Smooth muscle cell (in vitro differentiated cells): ENCODE measurements around the gene LARP1. TPM values are rescaled to one million over a fixed set of nuclear protein-coding genes. Genes with fewer than 3 reads are reported as not detected.

ENCODE experiments used
- DNase-seq: peaks from one replicate; lab custom pipeline; 2025; ENCODE audit not compliant: unreplicated experiment; lab: John Stamatoyannopoulos, UW
- H2AFZ ChIP-seq: fragments of 200-600 bp; sonication (generic); 2 replicates; pipeline ENCODE4 v1.6.0; 2016; ENCODE audit warnings: antibody characterized with exemption, low read depth, mild to moderate bottlenecking
- H3F3A ChIP-seq: fragments of 200-600 bp; sonication (generic); 2 replicates; pipeline ENCODE4 v1.6.0; 2017; ENCODE audit warnings: antibody characterized with exemption, low read depth
- H3K27ac ChIP-seq: fragments of 200-600 bp; sonication (generic); 2 replicates; pipeline ENCODE4 v1.5.1; 2016; ENCODE audit warnings: low read depth, mild to moderate bottlenecking
- H3K27me3 ChIP-seq: fragments of 200-600 bp; sonication (generic); 2 replicates; pipeline ENCODE4 v1.6.1; 2016; ENCODE audit warnings: low read depth, mild to moderate bottlenecking
- H3K36me3 ChIP-seq: fragments of 200-600 bp; sonication (generic); 2 replicates; pipeline ENCODE4 v1.5.1; 2016; ENCODE audit warnings: low read depth
- H3K4me1 ChIP-seq: fragments of 200-600 bp; sonication (generic); 2 replicates; pipeline ENCODE4 v1.5.1; 2016; ENCODE audit warnings: low read depth
- H3K4me2 ChIP-seq: fragments of 200-600 bp; sonication (generic); 2 replicates; pipeline ENCODE4 v1.6.0; 2016; ENCODE audit warnings: mild to moderate bottlenecking
- H3K4me3 ChIP-seq: fragments of 200-600 bp; sonication (generic); 2 replicates; pipeline ENCODE4 v1.5.1; 2016; ENCODE audit warnings: mild to moderate bottlenecking
- H3K79me2 ChIP-seq: fragments of 200-600 bp; sonication (generic); 2 replicates; pipeline ENCODE4 v1.6.0; 2016; ENCODE audit warnings: low read depth, mild to moderate bottlenecking
- H3K9ac ChIP-seq: fragments of 200-600 bp; sonication (generic); 2 replicates; pipeline ENCODE4 v1.6.0; 2016; ENCODE audit warnings: low read depth
- H3K9me3 ChIP-seq: fragments of 200-600 bp; sonication (generic); replicated peaks from 2 replicates; pipeline ENCODE4 v1.5.1; 2016; ENCODE audit warnings: low read depth
- H4K20me1 ChIP-seq: fragments of 200-600 bp; sonication (generic); 2 replicates; pipeline ENCODE4 v1.6.0; 2016; ENCODE audit warnings: low read depth
- CTCF ChIP-seq: fragments of 200-600 bp; sonication (generic); IDR thresholded peaks from 2 replicates; pipeline ENCODE4 v1.5.1; 2017; ENCODE audit warnings: borderline replicate concordance, mild to moderate bottlenecking, antibody characterized with exemption; ENCODE audit not compliant: insufficient read depth, poor library complexity, severe bottlenecking
- WGBS: methylation state at CpG from one replicate; pipeline ENCODE4 v1.1.7; 2016; ENCODE audit warnings: low lambda C conversion rate; 5-methylcytosine and 5-hydroxymethylcytosine counted together
- polyA plus RNA-seq: library from polyadenylated mRNA; unstranded; fragments of >200 nt; fragmentation: Nextera tagmentation; extraction: Ambion mirVana; gene quantifications from 2 replicates; pipeline ENCODE4 v1.2.1, GENCODE V29; 2016
- total RNA-seq: library from RNA; depleted of rRNA; stranded (reverse); fragments of >200 nt; gene quantifications from 2 replicates; pipeline ENCODE4 v1.2.3, GENCODE V29; 2014

Gene LARP1
- total and polyA plus RNA-seq, 2 experiments from 2014 or later: 31.3 to 44.9 TPM

- Histone ChIP-seq H4K20me1 (peaks cover 100% of the 10 kb centered on the region), H3K27me3 (no peaks in the 10 kb centered on the region), H3K4me3 (no peak overlapping the region), H2AFZ (no peak overlapping the region), H3F3A (no peaks in the 10 kb centered on the region), H3K9me3 (no peaks in the 10 kb centered on the region), H3K4me2 (no peak overlapping the region), H3K27ac (peak overlapping the region; percentile 27), H3K4me1 (peaks cover 38% of the 10 kb centered on the region), H3K36me3 (no peaks in the 10 kb centered on the region), H3K9ac (no peak overlapping the region), H3K79me2 (peaks cover 100% of the 10 kb centered on the region)
- no peak for DNase-seq
- TF ChIP-seq CTCF: no peak
- 71% methylated on average over 11 of the region's 11 CpGs for WGBS
These were observed 28.7 kb downstream of the LARP1 start for GRCh38 chr5:154783774-154784460.

GRCh38 chr5:154784856-154785255 is 29.7 kb downstream of the LARP1 start:
- WGBS: 96% methylated on average over 2 of the region's 2 CpGs
- Histone ChIP-seq H3K79me2 (peaks cover 100% of the 10 kb centered on the region), H3K9ac (no peak overlapping the region), H3K4me3 (no peak overlapping the region), H3K27ac (no peak overlapping the region), H3F3A (no peaks in the 10 kb centered on the region), H3K4me2 (no peak overlapping the region), H3K9me3 (no peaks in the 10 kb centered on the region), H3K4me1 (peaks cover 38% of the 10 kb centered on the region), H3K27me3 (no peaks in the 10 kb centered on the region), H3K36me3 (no peaks in the 10 kb centered on the region), H2AFZ (no peak overlapping the region), H4K20me1 (peaks cover 100% of the 10 kb centered on the region)
- no peak for DNase-seq
- TF ChIP-seq CTCF: no peak

GRCh38 chr5:154786414-154786813 is 31.2 kb downstream of the LARP1 start:
- DNase-seq: no peak
- Histone ChIP-seq H2AFZ (no peak overlapping the region), H3K9me3 (no peaks in the 10 kb centered on the region), H3K9ac (no peak overlapping the region), H3K27me3 (no peaks in the 10 kb centered on the region), H4K20me1 (peaks cover 94% of the 10 kb centered on the region), H3K4me1 (peaks cover 38% of the 10 kb centered on the region), H3K79me2 (peaks cover 94% of the 10 kb centered on the region), H3K36me3 (no peaks in the 10 kb centered on the region), H3K4me2 (peak overlapping the region; percentile 57), H3F3A (no peaks in the 10 kb centered on the region), H3K27ac (no peak overlapping the region), H3K4me3 (no peak overlapping the region)
- WGBS: 45% methylated on average over 2 of the region's 2 CpGs
- no peak for TF ChIP-seq CTCF

GRCh38 chr5:154788212-154788611 is 33.0 kb downstream of the LARP1 start:
- Histone ChIP-seq H3K36me3 (no peaks in the 10 kb centered on the region), H3K9me3 (no peaks in the 10 kb centered on the region), H3K9ac (no peak overlapping the region), H3K4me1 (peaks cover 25% of the 10 kb centered on the region), H3K79me2 (peaks cover 76% of the 10 kb centered on the region), H2AFZ (no peak overlapping the region), H3K27ac (no peak overlapping the region), H3K4me2 (no peak overlapping the region), H3F3A (peaks cover 4% of the 10 kb centered on the region), H3K4me3 (no peak overlapping the region), H4K20me1 (peaks cover 93% of the 10 kb centered on the region), H3K27me3 (no peaks in the 10 kb centered on the region)
- WGBS: 89% methylated on average over 5 of the region's 5 CpGs
- TF ChIP-seq CTCF: no peak
- no peak for DNase-seq
